H9 (cell line): ENCODE results near the gene ORAI2. TPM values are rescaled to one million over a fixed set of nuclear protein-coding genes. Genes with fewer than 3 reads are reported as not detected.
"Not testable (repeated sequence)": the region's sequence is repeated elsewhere in the genome, so short reads cannot be mapped to it uniquely, and the experiment has no call there.

Experiments used
- DNase-seq: peaks from one replicate; pipeline ENCODE4 v3.0.0-alpha.2; 2017
- H2AFZ ChIP-seq: one replicate; pipeline ENCODE4 v1.6.1; 2013; ENCODE audit warnings: mild to moderate bottlenecking, low read length, control low read depth, moderate library complexity
- H2AK5ac ChIP-seq: 2 replicates; pipeline ENCODE4 v1.6.1; 2013; ENCODE audit warnings: low read length, control low read depth, mixed read lengths; ENCODE audit not compliant: insufficient read length
- H2BK120ac ChIP-seq: one replicate; pipeline ENCODE4 v1.6.1; 2013; ENCODE audit warnings: low read depth, mild to moderate bottlenecking, low read length, control low read depth, inconsistent platforms; ENCODE audit not compliant: poor library complexity, severe bottlenecking
- H2BK12ac ChIP-seq: 2 replicates; pipeline ENCODE4 v1.6.1; 2013; ENCODE audit warnings: low read length, control low read depth, mixed read lengths, low read depth; ENCODE audit not compliant: insufficient read length
- H2BK15ac ChIP-seq: 2 replicates; pipeline ENCODE4 v1.6.1; 2013; ENCODE audit warnings: low read depth, low read length, control low read depth
- H2BK20ac ChIP-seq: one replicate; pipeline ENCODE4 v1.6.1; 2013; ENCODE audit warnings: low read depth, mild to moderate bottlenecking, low read length, control low read depth, inconsistent platforms; ENCODE audit not compliant: poor library complexity, severe bottlenecking
- H2BK5ac ChIP-seq: 2 replicates; pipeline ENCODE4 v1.6.1; 2013; ENCODE audit warnings: low read length, control low read depth, mixed read lengths; ENCODE audit not compliant: insufficient read length
- H3K14ac ChIP-seq: 2 replicates; pipeline ENCODE4 v1.6.1; 2013; ENCODE audit warnings: low read length, control low read depth; ENCODE audit not compliant: insufficient read depth
- H3K18ac ChIP-seq: 2 replicates; pipeline ENCODE4 v1.6.1; 2013; ENCODE audit warnings: low read depth, mild to moderate bottlenecking, mixed read lengths, low read length, control low read depth; ENCODE audit not compliant: insufficient read length
- H3K23ac ChIP-seq: 2 replicates; pipeline ENCODE4 v1.6.1; 2013; ENCODE audit warnings: low read length, control low read depth, mixed read lengths, low read depth; ENCODE audit not compliant: insufficient read length
- H3K23me2 ChIP-seq: 2 replicates; pipeline ENCODE4 v1.6.1; 2013; ENCODE audit warnings: low read depth, mild to moderate bottlenecking, mixed read lengths, low read length, control low read depth; ENCODE audit not compliant: insufficient read length, poor library complexity, severe bottlenecking
- H3K27ac ChIP-seq: 2 replicates; pipeline ENCODE4 v1.5.1; 2013; ENCODE audit warnings: low read length, control low read depth, mixed read lengths, low read depth; ENCODE audit not compliant: insufficient read length
- H3K27me3 ChIP-seq: 2 replicates; pipeline ENCODE4 v1.6.1; 2013; ENCODE audit warnings: low read length, control low read depth, inconsistent platforms; ENCODE audit not compliant: insufficient read depth
- H3K4ac ChIP-seq: 2 replicates; pipeline ENCODE4 v1.6.1; 2013; ENCODE audit warnings: low read depth, mild to moderate bottlenecking, control low read depth, inconsistent platforms, low read length, moderate library complexity
- H3K4me1 ChIP-seq: 2 replicates; pipeline ENCODE4 v1.6.1; 2013; ENCODE audit warnings: low read length, control low read depth, inconsistent platforms; ENCODE audit not compliant: insufficient read depth
- H3K4me2 ChIP-seq: 2 replicates; pipeline ENCODE4 v1.6.1; 2013; ENCODE audit warnings: low read length, control low read depth, mixed read lengths; ENCODE audit not compliant: insufficient read length, insufficient read depth
- H3K56ac ChIP-seq: 2 replicates; pipeline ENCODE4 v1.6.1; 2013; ENCODE audit warnings: low read depth, mild to moderate bottlenecking, mixed read lengths, low read length, control low read depth; ENCODE audit not compliant: insufficient read length
- H3K79me1 ChIP-seq: 2 replicates; pipeline ENCODE4 v1.6.1; 2013; ENCODE audit warnings: low read depth, mild to moderate bottlenecking, moderate library complexity, low read length, control low read depth, inconsistent platforms; ENCODE audit not compliant: insufficient read depth, poor library complexity, severe bottlenecking
- H3K79me2 ChIP-seq: 2 replicates; pipeline ENCODE4 v1.6.1; 2013; ENCODE audit warnings: low read length, control low read depth, inconsistent platforms; ENCODE audit not compliant: insufficient read depth
- H3K9ac ChIP-seq: 2 replicates; pipeline ENCODE4 v1.6.1; 2013; ENCODE audit warnings: low read length, control low read depth, mixed read lengths; ENCODE audit not compliant: insufficient read length; ENCODE audit errors: extremely low read depth
- H3K9me3 ChIP-seq: one replicate; pipeline ENCODE4 v1.6.1; 2013; ENCODE audit warnings: low read depth, low read length, inconsistent platforms; ENCODE audit not compliant: control insufficient read depth
- H3T11ph ChIP-seq: one replicate; pipeline ENCODE4 v1.6.1; 2013; ENCODE audit warnings: mild to moderate bottlenecking, low read length, control low read depth, inconsistent platforms
- H4K20me1 ChIP-seq: one replicate; pipeline ENCODE4 v1.6.1; 2013; ENCODE audit not compliant: control insufficient read depth, insufficient read length, insufficient read depth
- H4K5ac ChIP-seq: 2 replicates; pipeline ENCODE4 v1.6.1; 2013; ENCODE audit warnings: low read depth, mild to moderate bottlenecking, mixed read lengths, low read length, control low read depth; ENCODE audit not compliant: insufficient read length
- H4K8ac ChIP-seq: replicated peaks from 2 replicates; pipeline ENCODE4 v1.6.1; 2013; ENCODE audit warnings: low read length, control low read depth, mixed read lengths, low read depth; ENCODE audit not compliant: insufficient read length
- H4K91ac ChIP-seq: 2 replicates; pipeline ENCODE4 v1.6.1; 2013; ENCODE audit warnings: low read depth, mild to moderate bottlenecking, moderate library complexity, mixed read lengths, low read length, control low read depth; ENCODE audit not compliant: insufficient read length
- H3K27ac Mint-ChIP-seq, 3 experiments: 2 replicates in 2 of 3; 3 replicates in 1 of 3; pipeline ENCODE4 v1.8.0; 2020 to 2021; ENCODE audit warnings: mixed read lengths in 3 of 3, mild to moderate bottlenecking in 1 of 3, moderate library complexity in 1 of 3
- H3K27me3 Mint-ChIP-seq: 2 replicates; pipeline ENCODE4 v1.8.0; 2021; ENCODE audit warnings: low read depth, mild to moderate bottlenecking, moderate library complexity, mixed read lengths
- H3K36me3 Mint-ChIP-seq, 3 experiments: 2 replicates in 2 of 3; 3 replicates in 1 of 3; pipeline ENCODE4 v1.8.0; 2020 to 2021; ENCODE audit warnings: low read depth in 3 of 3, mixed read lengths in 3 of 3; ENCODE audit not compliant: insufficient read depth in 1 of 3
- H3K4me1 Mint-ChIP-seq, 2 experiments: 2 replicates each; pipeline ENCODE4 v1.8.0; 2020; ENCODE audit warnings: mixed read lengths in 2 of 2
- H3K4me3 Mint-ChIP-seq, 2 experiments: 2 replicates in 1 of 2; 3 replicates in 1 of 2; pipeline ENCODE4 v1.8.0; 2020 to 2021; ENCODE audit warnings: mild to moderate bottlenecking in 2 of 2, mixed read lengths in 2 of 2, moderate library complexity in 1 of 2
- H3K9me3 Mint-ChIP-seq, 2 experiments: 2 replicates in 1 of 2; 3 replicates in 1 of 2; pipeline ENCODE4 v1.8.0; 2020; ENCODE audit warnings: mild to moderate bottlenecking in 2 of 2, mixed read lengths in 2 of 2, moderate library complexity in 1 of 2
- CTCF ChIP-seq: fragments of 200-600 bp; sonication (generic); conservative IDR thresholded peaks from 3 replicates; pipeline ENCODE4 v1.8.0; 2021; ENCODE audit warnings: antibody characterized with exemption, mild to moderate bottlenecking
- WGBS: extraction: QIAGEN DNeasy Blood & Tissue Kit; methylation state at CpG from one replicate; pipeline ENCODE4 v1.1.7; 2013; ENCODE audit warnings: missing lambda C conversion rate, low lambda C conversion rate, mixed read lengths; ENCODE audit not compliant: insufficient read length; ENCODE audit errors: extremely low coverage; 5-methylcytosine and 5-hydroxymethylcytosine counted together
- total RNA-seq: library from RNA; stranded (reverse); gene quantifications from 2 replicates; pipeline ENCODE4 v1.2.1, GENCODE V29; 2021

ORAI2 gene
- total RNA-seq, 1 experiment from 2014 or later: 26.6 TPM

GRCh38 chr7:102404862-102405188 lies 28.6 kb upstream of the ORAI2 start:
- H2BK15ac ChIP-seq: not testable (repeated sequence)
- TF ChIP-seq CTCF: peak; percentile 6; the same call in 1 of the 3 replicates

More at GRCh38 chr7:102404862-102405188, 28.6 kb upstream of the ORAI2 start:
- not testable (repeated sequence) for H3K9me3 Mint-ChIP-seq, H4K20me1 ChIP-seq, H3K4me1 Mint-ChIP-seq, H3T11ph ChIP-seq, DNase-seq, H3K27ac ChIP-seq, H3K27ac Mint-ChIP-seq, H3K9ac ChIP-seq, H2BK20ac ChIP-seq, H3K79me2 ChIP-seq, H4K8ac ChIP-seq, H3K23ac ChIP-seq, H3K4me2 ChIP-seq, H4K91ac ChIP-seq, H3K18ac ChIP-seq, H2AK5ac ChIP-seq, H3K9me3 ChIP-seq, H3K4me1 ChIP-seq, H2BK5ac ChIP-seq, H3K27me3 Mint-ChIP-seq, H3K56ac ChIP-seq, H3K14ac ChIP-seq, H3K79me1 ChIP-seq, H2BK12ac ChIP-seq, H3K27me3 ChIP-seq, H2BK120ac ChIP-seq, H2AFZ ChIP-seq, H4K5ac ChIP-seq, H3K4ac ChIP-seq, H3K23me2 ChIP-seq, H3K4me3 Mint-ChIP-seq
- peaks cover 50 to 96% (median 83%) of the 10 kb centered on the region in 3 experiments for H3K36me3 Mint-ChIP-seq
- WGBS: no CpG with 5 or more reads among the region's 5 CpGs
